Natural killer cell (primary cell): ENCODE results near the gene ATP8B3. TPM values are rescaled to one million over a fixed set of nuclear protein-coding genes. Genes with fewer than 3 reads are reported as not detected.

Experiments
- ATAC-seq, 3 donors: fragments of 150-1000 bp in 2 of 3; fragments of 200-7000 bp in 1 of 3; cut with Tn5 transposase; 1 replicate in 1 of 3; 2 replicates in 2 of 3; pipeline ENCODE4 v1.10.0; 2021; ENCODE audit warnings: mild to moderate bottlenecking in 2 of 3, moderate library complexity in 2 of 3
- DNase-seq, 2 donors: peaks; one replicate each; pipeline versions ENCODE4 v3.0.0 to v3.0.0-alpha.2; 2013 to 2021; ENCODE audit warnings: mixed read lengths in 1 of 2
- H3K27ac ChIP-seq: one replicate; pipeline ENCODE4 v1.5.1; 2013; ENCODE audit warnings: mild to moderate bottlenecking, low read length
- H3K27me3 ChIP-seq: one replicate; pipeline ENCODE4 v1.6.1; 2013; ENCODE audit warnings: low read length; ENCODE audit not compliant: control insufficient read depth, insufficient read depth
- H3K36me3 ChIP-seq: one replicate; pipeline ENCODE4 v1.6.1; 2013; ENCODE audit warnings: low read length; ENCODE audit not compliant: control insufficient read depth, insufficient read depth
- H3K4me1 ChIP-seq: one replicate; pipeline ENCODE4 v1.6.1; 2013; ENCODE audit warnings: low read length; ENCODE audit not compliant: control insufficient read depth, insufficient read depth
- H3K4me3 ChIP-seq: one replicate; pipeline ENCODE4 v1.5.1; 2013; ENCODE audit warnings: low read length
- H3K9me3 ChIP-seq: one replicate; pipeline ENCODE4 v1.6.1; 2013; ENCODE audit warnings: low read length; ENCODE audit not compliant: control insufficient read depth, insufficient read depth
- H3K27ac Mint-ChIP-seq, 2 donors: one replicate each; pipeline ENCODE4 v1.8.0; 2022; ENCODE audit warnings: mild to moderate bottlenecking in 2 of 2, mixed read lengths in 2 of 2, moderate library complexity in 1 of 2
- H3K27me3 Mint-ChIP-seq, 2 donors: one replicate each; pipeline ENCODE4 v1.8.0; 2022; ENCODE audit warnings: low read depth in 2 of 2, mixed read lengths in 2 of 2
- H3K36me3 Mint-ChIP-seq: one replicate; pipeline ENCODE4 v1.8.0; 2022; ENCODE audit warnings: mixed read lengths
- H3K4me1 Mint-ChIP-seq, 2 donors: one replicate each; pipeline ENCODE4 v1.8.0; 2022; ENCODE audit warnings: mixed read lengths in 2 of 2
- H3K4me3 Mint-ChIP-seq: one replicate; pipeline ENCODE4 v1.8.0; 2022; ENCODE audit warnings: mild to moderate bottlenecking, moderate library complexity, mixed read lengths
- H3K9me3 Mint-ChIP-seq, 2 donors: one replicate each; pipeline ENCODE4 v1.8.0; 2022; ENCODE audit warnings: mixed read lengths in 2 of 2
- CTCF ChIP-seq: fragments of 200-600 bp; IDR thresholded peaks from one replicate; pipeline ENCODE4 v1.8.0; 2022; ENCODE audit warnings: antibody characterized with exemption
- WGBS: methylation state at CpG from one replicate; pipeline ENCODE4 v1.1.7; 2013; ENCODE audit warnings: missing lambda C conversion rate; ENCODE audit not compliant: insufficient coverage; 5-methylcytosine and 5-hydroxymethylcytosine counted together
- intact Hi-C: fragments of 100-400 bp; cut with micrococcal nuclease; formaldehyde crosslinking; loops from one replicate; pipeline ENCODE4 v1.14.2; 2022
- total RNA-seq, 4 donors: library from RNA; stranded (reverse); fragments of 120-200 nt in 1 of 4; gene quantifications; one replicate each; pipeline versions ENCODE4 v1.2.3 to v1.2.4, GENCODE V29; 2013 to 2022

Gene ATP8B3
- total RNA-seq, 3 donors from 2014 or later (not counting 1 experiment from before 2014, with no cell fraction given): 5.3 to 11.5 (median 11.2) TPM

- peaks cover 9% of the 10 kb centered on the region for H3K4me1 ChIP-seq
- H3K9me3 Mint-ChIP-seq: no peaks in the 10 kb centered on the region
- peaks cover 66% of the 10 kb centered on the region for H3K27me3 ChIP-seq
- H3K4me3 Mint-ChIP-seq: no peak overlapping the region
- no peaks in the 10 kb centered on the region for H3K9me3 ChIP-seq
- no peak for DNase-seq
- H3K27me3 Mint-ChIP-seq: peaks cover 26 to 51% of the 10 kb centered on the region in 2 donors
- no peak overlapping the region for H3K4me3 ChIP-seq
- 10% methylated on average over 15 of the region's 15 CpGs for WGBS
- no peaks in the 10 kb centered on the region for H3K36me3 Mint-ChIP-seq
- no peak overlapping the region for H3K27ac Mint-ChIP-seq
- no peak for ATAC-seq
- no peaks in the 10 kb centered on the region for H3K36me3 ChIP-seq
- H3K27ac ChIP-seq: no peak overlapping the region
- TF ChIP-seq CTCF: no peak
- intact Hi-C loops: no loop called here
- peaks cover 0 to 6% of the 10 kb centered on the region in 2 donors for H3K4me1 Mint-ChIP-seq
Observed at GRCh38 chr19:1764729-1765128, 47.3 kb downstream of the ATP8B3 start.

GRCh38 chr19:1763648-1764639 is 48.1 kb downstream of the ATP8B3 start:
- no peak overlapping the region for H3K4me3 ChIP-seq
- TF ChIP-seq CTCF: no peak
- H3K27me3 ChIP-seq: peaks cover 67% of the 10 kb centered on the region
- Mint-ChIP-seq H3K4me3 (no peak overlapping the region), H3K27me3 (peaks cover 22 to 50% of the 10 kb centered on the region in 2 donors), H3K9me3 (no peaks in the 10 kb centered on the region), H3K36me3 (no peaks in the 10 kb centered on the region), H3K4me1 (peaks cover 0 to 6% of the 10 kb centered on the region in 2 donors), H3K27ac (no peak overlapping the region)
- no peaks in the 10 kb centered on the region for H3K9me3 ChIP-seq
- peaks cover 9% of the 10 kb centered on the region for H3K4me1 ChIP-seq
- no peak for DNase-seq
- no peak overlapping the region for H3K27ac ChIP-seq
- no peaks in the 10 kb centered on the region for H3K36me3 ChIP-seq
- WGBS: 9% methylated on average over 37 of the region's 39 CpGs
- intact Hi-C loops: no loop called here
- no peak for ATAC-seq

- DNase-seq: no peak
- Mint-ChIP-seq H3K27ac (no peak overlapping the region), H3K4me1 (peaks cover 0 to under 1% of the 10 kb centered on the region in 2 donors), H3K36me3 (no peaks in the 10 kb centered on the region), H3K9me3 (no peaks in the 10 kb centered on the region), H3K4me3 (no peak overlapping the region), H3K27me3 (peaks cover 22 to 48% of the 10 kb centered on the region in 2 donors)
- peaks cover 5% of the 10 kb centered on the region for H3K4me1 ChIP-seq
- intact Hi-C loops: no loop called here
- ATAC-seq: no peak
- no peak for TF ChIP-seq CTCF
- H3K4me3 ChIP-seq: no peak overlapping the region
- WGBS: 8% methylated on average over 56 of the region's 56 CpGs
- H3K27me3 ChIP-seq: peaks cover 66% of the 10 kb centered on the region
- H3K9me3 ChIP-seq: no peaks in the 10 kb centered on the region
- H3K36me3 ChIP-seq: no peaks in the 10 kb centered on the region
- no peak overlapping the region for H3K27ac ChIP-seq
Observed at GRCh38 chr19:1762243-1763117, 49.6 kb downstream of the ATP8B3 start.
